Measurements from ENCODE around the gene SLC38A1.

- no peak for TF ChIP-seq CTCF (IDR thresholded peaks at IDR 0.05; ENCODE audit: low read length)
- TF ChIP-seq EZH2 (IDR thresholded peaks at IDR 0.05; ENCODE audit: borderline replicate concordance, low read length): no peak
Measured at GRCh38 chr12:46165191-46165590, 103.7 kb downstream of the SLC38A1 start.
